Measurements from ENCODE around the gene TCF19. TPM values are rescaled to one million over a fixed set of nuclear protein-coding genes. Genes with fewer than 3 reads are reported as not detected.
"Not testable (repeated sequence)": the region's sequence is repeated elsewhere in the genome, so short reads cannot be mapped to it uniquely, and the experiment has no call there.

Gene TCF19
- total RNA-seq, 1 experiment from 2014 or later = 26.0 TPM

DNA sequence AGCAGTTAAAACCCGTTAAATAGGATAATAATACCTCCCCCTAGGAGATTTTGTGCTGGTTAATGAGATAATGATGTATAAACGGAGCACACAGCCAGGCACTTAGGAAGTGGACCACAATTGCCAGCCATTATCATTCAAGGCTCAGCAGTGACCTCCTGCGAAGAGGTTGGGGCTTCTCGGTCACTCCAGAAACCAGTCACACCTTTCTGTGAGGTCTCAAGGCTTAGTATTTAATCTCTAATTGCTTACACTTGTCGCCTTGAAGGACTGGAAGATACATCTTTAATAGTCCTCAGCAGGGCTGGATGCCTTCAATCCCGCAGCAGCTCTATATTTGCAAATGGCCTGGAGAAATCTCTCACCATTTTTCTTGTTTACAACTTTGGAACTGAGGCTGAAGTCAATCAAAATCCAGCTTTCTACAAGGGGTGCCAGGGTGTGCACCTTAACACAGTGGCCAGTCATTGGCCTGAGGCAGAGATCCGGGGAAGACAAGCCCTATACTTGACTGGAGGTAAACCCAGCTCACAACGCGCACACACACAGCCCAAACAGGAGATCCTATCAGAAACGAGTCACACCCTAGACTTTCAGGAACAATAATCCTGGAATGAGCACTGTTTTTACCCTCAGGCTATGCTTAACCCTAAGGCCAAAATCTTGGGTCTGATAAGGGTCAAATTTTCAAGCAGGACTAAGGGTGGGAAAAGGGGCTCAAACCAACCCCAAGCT is 10.9 kb downstream of the TCF19 start:
- Histone ChIP-seq H4K20me1 (ENCODE audit: insufficient read depth) (no peaks in the 10 kb centered on the region), H3K9me2 (ENCODE audit: insufficient read depth) (no peaks in the 10 kb centered on the region), H3K27ac (no peak overlapping the region), H3K79me2 (ENCODE audit: low read depth) (no peaks in the 10 kb centered on the region), H3F3A (ENCODE audit: insufficient read depth, low read depth) (peaks cover 18% of the 10 kb centered on the region; the same call in 1 of the 2 replicates), H3K9me3 (ENCODE audit: insufficient read depth, low read depth) (no peaks in the 10 kb centered on the region), H3K4me2 (peak overlapping the region; percentile 24), H3K36me3 (ENCODE audit: low read depth) (no peaks in the 10 kb centered on the region), H3K4me1 (replicated peaks; ENCODE audit: insufficient read depth) (peaks cover 19% of the 10 kb centered on the region), H3K27me3 (ENCODE audit: insufficient read depth, low read depth) (no peaks in the 10 kb centered on the region), H2AFZ (no peak overlapping the region), H3K4me3 (no peak overlapping the region)
- ChIA-PET POLR2A (ENCODE audit: unreplicated experiment) (interaction anchor here (0.5 to 1.0 kb wide), 6 partner anchors 11 to 1503 kb away, joined by 3 to 24 read pairs (median 6); partner anchors contain the start of gene TCF19), CTCF (interaction anchor here (0.6 kb wide), 1 partner anchor 24 kb away, joined by 4 read pairs; no protein-coding TSS in a partner anchor)
- TF ChIP-seq, protein P1, sequence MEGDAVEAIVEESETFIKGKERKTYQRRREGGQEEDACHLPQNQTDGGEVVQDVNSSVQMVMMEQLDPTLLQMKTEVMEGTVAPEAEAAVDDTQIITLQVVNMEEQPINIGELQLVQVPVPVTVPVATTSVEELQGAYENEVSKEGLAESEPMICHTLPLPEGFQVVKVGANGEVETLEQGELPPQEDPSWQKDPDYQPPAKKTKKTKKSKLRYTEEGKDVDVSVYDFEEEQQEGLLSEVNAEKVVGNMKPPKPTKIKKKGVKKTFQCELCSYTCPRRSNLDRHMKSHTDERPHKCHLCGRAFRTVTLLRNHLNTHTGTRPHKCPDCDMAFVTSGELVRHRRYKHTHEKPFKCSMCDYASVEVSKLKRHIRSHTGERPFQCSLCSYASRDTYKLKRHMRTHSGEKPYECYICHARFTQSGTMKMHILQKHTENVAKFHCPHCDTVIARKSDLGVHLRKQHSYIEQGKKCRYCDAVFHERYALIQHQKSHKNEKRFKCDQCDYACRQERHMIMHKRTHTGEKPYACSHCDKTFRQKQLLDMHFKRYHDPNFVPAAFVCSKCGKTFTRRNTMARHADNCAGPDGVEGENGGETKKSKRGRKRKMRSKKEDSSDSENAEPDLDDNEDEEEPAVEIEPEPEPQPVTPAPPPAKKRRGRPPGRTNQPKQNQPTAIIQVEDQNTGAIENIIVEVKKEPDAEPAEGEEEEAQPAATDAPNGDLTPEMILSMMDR (conservative IDR thresholded peaks at IDR 0.05) = no peak
- no peak for TF ChIP-seq EZH2 (IDR thresholded peaks at IDR 0.05; ENCODE audit: low read depth)
- intact Hi-C loops (cut with micrococcal nuclease; ENCODE audit: unreplicated experiment) = loop anchor here (1.0 kb wide), 1 partner anchor 11 kb away; the partner anchor contains the start of gene TCF19
- peak; percentile 82 to 85 for DNase-seq
- BruUV-seq (replicated peaks) = no TSS peak

DNA sequence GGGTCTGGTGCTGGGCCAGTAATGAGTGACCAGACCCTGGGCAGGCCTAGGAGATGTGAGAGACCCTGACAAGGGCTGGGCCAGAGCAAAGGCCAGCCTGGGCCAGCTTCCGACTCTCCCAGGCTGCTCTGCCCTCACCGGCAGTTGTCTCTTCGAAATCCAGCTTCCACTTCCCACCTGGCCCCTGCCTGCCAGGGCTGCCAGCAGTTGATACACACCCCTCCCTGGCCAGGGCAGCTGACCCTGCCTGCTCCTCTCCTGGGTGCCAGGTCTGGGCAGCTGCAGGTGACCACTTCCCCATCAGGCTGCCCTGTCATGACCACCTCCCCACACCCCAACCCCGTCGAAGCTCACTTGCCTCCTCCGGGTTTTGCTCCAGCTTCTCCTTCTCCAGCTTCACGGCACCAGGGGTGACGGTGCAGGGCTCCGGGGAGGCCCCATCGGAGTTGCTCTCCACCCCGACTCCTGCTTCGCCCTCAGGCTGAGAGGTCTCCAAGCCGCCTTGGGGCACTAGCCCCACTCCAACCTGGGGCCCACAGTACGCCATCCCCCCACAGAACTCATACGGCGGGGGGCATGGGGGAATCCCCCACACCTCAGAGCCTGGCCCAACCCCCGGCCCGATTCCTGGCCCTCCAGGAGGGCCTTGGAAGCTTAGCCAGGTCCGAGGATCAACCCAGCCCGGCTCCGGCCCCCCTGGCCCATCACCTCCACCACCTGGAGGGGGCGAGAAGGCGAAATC is 11.6 kb downstream of the TCF19 start:
- H3K79me2 ChIP-seq (ENCODE audit: low read depth); H3K36me3 ChIP-seq (ENCODE audit: low read depth); H2AFZ ChIP-seq; H3K9me2 ChIP-seq (ENCODE audit: insufficient read depth); H3K9me3 ChIP-seq (ENCODE audit: insufficient read depth, low read depth); H4K20me1 ChIP-seq (ENCODE audit: insufficient read depth); BruUV-seq (replicated peaks); H3K27ac ChIP-seq; H3K27me3 ChIP-seq (ENCODE audit: insufficient read depth, low read depth); H3K4me3 ChIP-seq: not testable (repeated sequence)
- H3K4me1 ChIP-seq (replicated peaks; ENCODE audit: insufficient read depth) = peaks cover 19% of the 10 kb centered on the region
- POLR2A ChIA-PET (ENCODE audit: unreplicated experiment) = interaction anchor here (0.5 to 1.0 kb wide), 3 partner anchors 11 to 555 kb away, joined by 3 to 24 read pairs (median 11); partner anchors contain the start of gene TCF19
- peaks cover 18% of the 10 kb centered on the region; the same call in 1 of the 2 replicates for H3F3A ChIP-seq (ENCODE audit: insufficient read depth, low read depth)
- CTCF ChIA-PET = interaction anchor here (0.6 kb wide), 1 partner anchor 23 kb away, joined by 4 read pairs; no protein-coding TSS in a partner anchor
- peak overlapping the region; percentile 24 for H3K4me2 ChIP-seq
- DNase-seq = peak in 1 of 2 experiments; percentile 69
- intact Hi-C loops (cut with micrococcal nuclease; ENCODE audit: unreplicated experiment) = loop anchor here (1.0 kb wide), 1 partner anchor 12 kb away; the partner anchor contains the start of gene TCF19

DNA sequence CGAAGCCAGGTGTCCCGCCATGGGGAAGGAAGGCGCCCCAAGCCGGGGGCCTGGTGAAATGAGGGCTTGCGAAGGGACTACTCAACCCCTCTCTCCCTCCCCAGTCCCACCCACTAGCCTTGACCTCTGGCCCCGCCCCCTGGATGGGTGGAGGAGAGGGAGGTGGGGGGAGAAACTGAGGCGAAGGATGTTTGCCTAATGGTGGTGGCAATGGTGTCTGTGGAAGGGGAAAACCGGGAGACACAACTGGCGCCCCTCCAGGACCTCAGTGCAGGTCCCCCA is 12.2 kb downstream of the TCF19 start, which contains the start of gene POU5F1:
Gene POU5F1, minus strand, starts transcription at position 83 of the 282 bp plus-strand sequence. Its CDS starts 62 bp downstream, at position 21.
- no TSS peak for BruUV-seq (replicated peaks)
- Histone ChIP-seq H3K4me1 (replicated peaks; ENCODE audit: insufficient read depth) (peaks cover 19% of the 10 kb centered on the region), H3K4me3 (no peak within 1 kb of the TSS), H3F3A (ENCODE audit: insufficient read depth, low read depth) (peaks cover 18% of the 10 kb centered on the region; the same call in 1 of the 2 replicates), H3K27ac (no peak within 1 kb of the TSS), H3K36me3 (ENCODE audit: low read depth) (no peaks in the 10 kb centered on the region), H2AFZ (no peak within 1 kb of the TSS), H3K79me2 (ENCODE audit: low read depth) (no peaks in the 10 kb centered on the region), H3K9me3 (ENCODE audit: insufficient read depth, low read depth) (no peaks in the 10 kb centered on the region), H3K4me2 (peak within 1 kb of the TSS; percentile 24), H4K20me1 (ENCODE audit: insufficient read depth) (no peaks in the 10 kb centered on the region), H3K27me3 (ENCODE audit: insufficient read depth, low read depth) (no peaks in the 10 kb centered on the region), H3K9me2 (ENCODE audit: insufficient read depth) (no peaks in the 10 kb centered on the region)
- DNase-seq = no peak
- TF ChIP-seq, protein P1 (conservative IDR thresholded peaks at IDR 0.05) = no peak
- no peak for TF ChIP-seq EZH2 (IDR thresholded peaks at IDR 0.05; ENCODE audit: low read depth)
- intact Hi-C loops (cut with micrococcal nuclease; ENCODE audit: unreplicated experiment) = no loop called here
- POLR2A ChIA-PET (ENCODE audit: unreplicated experiment) = no interaction called here
- CTCF ChIA-PET = no interaction called here

Measured in PC-9 (cell line).